ENCODE data around the gene ARIH1.

Gene ARIH1

DNA sequence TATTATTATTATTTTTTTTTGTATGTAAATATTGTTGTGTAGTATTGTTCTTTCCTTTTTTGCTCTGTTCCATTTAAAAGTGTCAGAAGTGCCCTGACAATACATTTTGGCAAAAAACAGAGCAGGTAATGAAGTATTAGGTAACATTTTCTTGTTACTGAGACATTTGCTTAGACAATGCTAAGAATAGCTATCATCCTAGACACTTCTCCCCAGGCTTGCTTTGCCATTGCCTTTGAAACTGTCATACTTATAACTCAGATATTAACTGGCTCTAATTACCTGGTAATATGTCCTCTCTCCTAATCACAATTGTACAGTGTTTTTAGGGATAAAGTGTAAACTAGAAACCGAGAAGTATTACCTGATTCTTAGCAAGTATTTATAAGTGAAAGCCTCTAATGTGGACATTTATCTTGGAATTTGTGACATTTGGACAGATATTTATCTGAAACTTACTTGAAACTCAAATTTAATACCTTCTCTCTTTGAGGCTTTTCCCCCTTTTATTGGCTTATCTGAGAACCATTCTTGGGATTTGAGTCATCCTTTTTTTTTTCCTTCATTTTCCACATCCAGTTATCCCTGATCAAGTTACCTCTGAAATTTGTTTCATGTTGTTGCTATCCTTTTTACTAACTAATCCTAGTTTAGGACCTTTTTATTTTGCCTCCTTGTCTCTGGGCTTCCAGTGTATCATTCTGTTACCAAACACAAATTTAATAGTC lies 13.1 kb downstream of the ARIH1 start:
- H3K4me3 ChIP-seq (ENCODE audit: low read depth, low read length) = no peak overlapping the region
- TF ChIP-seq, protein P1, sequence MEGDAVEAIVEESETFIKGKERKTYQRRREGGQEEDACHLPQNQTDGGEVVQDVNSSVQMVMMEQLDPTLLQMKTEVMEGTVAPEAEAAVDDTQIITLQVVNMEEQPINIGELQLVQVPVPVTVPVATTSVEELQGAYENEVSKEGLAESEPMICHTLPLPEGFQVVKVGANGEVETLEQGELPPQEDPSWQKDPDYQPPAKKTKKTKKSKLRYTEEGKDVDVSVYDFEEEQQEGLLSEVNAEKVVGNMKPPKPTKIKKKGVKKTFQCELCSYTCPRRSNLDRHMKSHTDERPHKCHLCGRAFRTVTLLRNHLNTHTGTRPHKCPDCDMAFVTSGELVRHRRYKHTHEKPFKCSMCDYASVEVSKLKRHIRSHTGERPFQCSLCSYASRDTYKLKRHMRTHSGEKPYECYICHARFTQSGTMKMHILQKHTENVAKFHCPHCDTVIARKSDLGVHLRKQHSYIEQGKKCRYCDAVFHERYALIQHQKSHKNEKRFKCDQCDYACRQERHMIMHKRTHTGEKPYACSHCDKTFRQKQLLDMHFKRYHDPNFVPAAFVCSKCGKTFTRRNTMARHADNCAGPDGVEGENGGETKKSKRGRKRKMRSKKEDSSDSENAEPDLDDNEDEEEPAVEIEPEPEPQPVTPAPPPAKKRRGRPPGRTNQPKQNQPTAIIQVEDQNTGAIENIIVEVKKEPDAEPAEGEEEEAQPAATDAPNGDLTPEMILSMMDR (IDR thresholded peaks at IDR 0.05; ENCODE audit: borderline replicate concordance, insufficient read depth, low read depth, low read length) = no peak

GRCh38 chr15:72488558-72488957 lies 14.4 kb downstream of the ARIH1 start:
- TF ChIP-seq, protein P1 (IDR thresholded peaks at IDR 0.05; ENCODE audit: borderline replicate concordance, insufficient read depth, low read depth, low read length) = no peak
- H3K4me3 ChIP-seq (ENCODE audit: low read depth, low read length) = no peak overlapping the region

- no peak overlapping the region for H3K4me3 ChIP-seq (ENCODE audit: low read depth, low read length)
- TF ChIP-seq, protein P1 (IDR thresholded peaks at IDR 0.05; ENCODE audit: borderline replicate concordance, insufficient read depth, low read depth, low read length) = no peak
Observed at GRCh38 chr15:72489943-72490554, 15.9 kb downstream of the ARIH1 start.

- no peak overlapping the region for H3K4me3 ChIP-seq (ENCODE audit: low read depth, low read length)
- TF ChIP-seq, protein P1 (IDR thresholded peaks at IDR 0.05; ENCODE audit: borderline replicate concordance, insufficient read depth, low read depth, low read length) = no peak
Observed at GRCh38 chr15:72491768-72492167, 17.6 kb downstream of the ARIH1 start.

DNA sequence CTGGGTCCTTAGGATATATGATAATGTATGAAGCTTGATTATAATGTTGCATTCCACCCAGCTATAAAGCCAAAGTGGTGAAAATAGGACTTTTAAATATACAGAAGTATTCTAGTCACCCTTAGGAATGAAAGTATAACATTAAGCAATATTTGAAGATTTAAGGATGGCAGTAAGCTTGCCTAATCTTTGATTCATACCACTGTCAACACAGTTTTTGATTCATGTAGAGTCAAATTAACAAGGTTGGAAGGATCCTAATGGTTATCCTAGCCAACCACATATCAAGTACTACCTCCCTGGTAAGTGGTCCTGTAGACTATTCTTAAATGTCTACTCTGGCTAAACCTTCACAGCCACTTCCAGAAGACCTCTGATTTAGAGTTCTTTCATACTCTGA lies 18.6 kb downstream of the ARIH1 start:
- TF ChIP-seq, protein P1 (IDR thresholded peaks at IDR 0.05; ENCODE audit: borderline replicate concordance, insufficient read depth, low read depth, low read length) = no peak
- H3K4me3 ChIP-seq (ENCODE audit: low read depth, low read length) = no peak overlapping the region

DNA sequence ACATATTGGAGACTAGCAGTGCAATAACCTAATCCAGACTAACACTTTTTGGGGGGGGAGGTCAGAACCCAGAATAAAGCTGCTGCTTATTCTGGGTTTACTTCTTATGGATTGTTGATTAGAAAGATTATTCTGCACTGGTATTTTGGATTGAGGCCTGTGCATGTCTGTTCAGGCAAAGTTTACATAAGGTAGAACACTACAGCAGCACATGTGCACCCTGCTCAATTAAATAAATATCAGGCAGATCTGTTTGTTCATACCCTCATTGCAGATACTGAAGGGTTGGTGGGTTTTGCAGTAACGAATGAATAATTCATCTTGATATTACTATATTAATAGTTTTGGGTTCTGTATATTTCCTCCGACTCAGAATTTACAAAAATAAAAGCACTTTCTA lies 19.1 kb downstream of the ARIH1 start:
- TF ChIP-seq, protein P1 (IDR thresholded peaks at IDR 0.05; ENCODE audit: borderline replicate concordance, insufficient read depth, low read depth, low read length) = no peak
- H3K4me3 ChIP-seq (ENCODE audit: low read depth, low read length) = no peak overlapping the region

- H3K4me3 ChIP-seq (ENCODE audit: low read depth, low read length) = no peak overlapping the region
- TF ChIP-seq, protein P1 (IDR thresholded peaks at IDR 0.05; ENCODE audit: borderline replicate concordance, insufficient read depth, low read depth, low read length) = no peak
Observed at GRCh38 chr15:72495007-72495406, 20.9 kb downstream of the ARIH1 start.
